ENCODE measurements around the gene KBTBD6.
"Not testable (repeated sequence)": the region's sequence is repeated elsewhere in the genome, so short reads cannot be mapped to it uniquely, and the experiment has no call there.

The KBTBD6 gene

GRCh38 chr13:41133951-41134350 is 1.3 kb upstream of the KBTBD6 start:
- no peak for DNase-seq

DNA sequence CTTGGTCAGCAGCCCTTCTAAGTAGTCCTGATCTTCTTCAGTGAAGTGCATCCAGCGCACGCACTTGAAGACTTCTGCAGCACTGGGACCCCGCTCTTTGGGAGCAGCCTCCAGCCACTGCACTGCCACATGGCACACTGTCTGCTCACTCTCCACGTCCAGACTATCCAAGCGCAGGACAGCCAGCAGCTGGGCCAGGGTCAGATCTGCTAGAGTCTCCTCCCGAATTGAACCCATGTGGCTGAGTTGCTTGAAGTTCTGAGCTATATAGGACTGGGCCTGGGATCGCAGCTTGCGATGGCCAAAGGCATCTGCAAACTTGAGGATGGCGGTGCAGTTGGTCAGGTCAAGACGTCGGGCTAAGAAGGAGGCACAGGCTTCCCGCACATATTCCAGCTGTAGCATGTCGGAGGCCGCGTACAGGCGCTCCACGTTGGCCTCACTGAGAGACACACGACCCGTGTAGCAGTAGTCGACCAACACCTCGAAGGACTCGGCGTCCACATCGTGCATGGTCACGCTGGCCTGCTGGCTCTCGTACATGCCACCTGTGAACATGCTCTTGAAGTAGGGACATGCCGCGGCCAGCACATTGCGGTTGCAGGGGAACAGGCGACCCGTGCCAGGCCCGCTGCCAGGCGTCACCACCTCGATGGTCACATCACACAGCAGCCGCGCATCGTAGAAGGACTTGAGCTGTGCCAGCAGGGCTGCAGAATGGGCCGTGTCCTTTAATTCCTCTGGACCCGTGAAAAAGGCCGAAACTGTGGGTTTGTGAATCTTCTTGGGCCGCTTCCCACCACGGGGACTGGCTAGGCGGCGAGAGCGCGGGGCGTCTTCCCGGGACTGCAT is 716 bp downstream of the KBTBD6 start:
- DNase-seq: not testable (repeated sequence)

GRCh38 chr13:41131189-41131588 is 1.4 kb downstream of the KBTBD6 start:
- not testable (repeated sequence) for DNase-seq

- DNase-seq: no peak
Measured at GRCh38 chr13:41130356-41130755, 2.2 kb downstream of the KBTBD6 start.

GRCh38 chr13:41127701-41128100 is 4.9 kb downstream of the KBTBD6 start:
- no peak for DNase-seq

GRCh38 chr13:41122838-41123237 is 9.8 kb downstream of the KBTBD6 start:
- no peak for DNase-seq

GRCh38 chr13:41117869-41118268 is 14.7 kb downstream of the KBTBD6 start:
- no peak for DNase-seq

GRCh38 chr13:41111454-41111853 is 21.1 kb downstream of the KBTBD6 start:
- DNase-seq: no peak

- no peak for DNase-seq
Measured at GRCh38 chr13:41107584-41108014, 25.0 kb downstream of the KBTBD6 start.

DNA sequence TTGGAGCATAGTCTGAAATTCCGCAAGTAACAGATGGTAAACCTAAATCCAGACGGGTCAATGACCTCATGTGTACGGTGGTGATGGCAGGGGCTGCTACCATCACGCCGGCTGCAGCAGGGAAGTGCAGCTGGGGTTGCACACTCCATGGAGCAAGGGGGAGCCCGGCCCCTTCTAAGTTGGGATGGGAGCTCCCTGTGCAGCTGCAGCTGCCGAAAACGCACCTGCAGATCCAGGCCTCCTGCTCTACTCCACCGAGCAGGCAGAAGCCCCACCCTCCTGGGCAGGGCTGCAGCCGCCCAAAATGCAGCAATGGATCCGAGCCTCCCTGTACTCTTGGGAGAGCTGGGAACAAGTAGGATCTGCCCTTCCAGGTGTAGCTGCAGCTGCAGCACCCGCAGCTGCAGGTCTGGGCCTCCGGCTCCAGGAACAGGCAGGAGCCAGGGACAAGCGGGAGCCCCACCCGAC is 25.5 kb downstream of the KBTBD6 start:
- no peak for DNase-seq

DNA sequence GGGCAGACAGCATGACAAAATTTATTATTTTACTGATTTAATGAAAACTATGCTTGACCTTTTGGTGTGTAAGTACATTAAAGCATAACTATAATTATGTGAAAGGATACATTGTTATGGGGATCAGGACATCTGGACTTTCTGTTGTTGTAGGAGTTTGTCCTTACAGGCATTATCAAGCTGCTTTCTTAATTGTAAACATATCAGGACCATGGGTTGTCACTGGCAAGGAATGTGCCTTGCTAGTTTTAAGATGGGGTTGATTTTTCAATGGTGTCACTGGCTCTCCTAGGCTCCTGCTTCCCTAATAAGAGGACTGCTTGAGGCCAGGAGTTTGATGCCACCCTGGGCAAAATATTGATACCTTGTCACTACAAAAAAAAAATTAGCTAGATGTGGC is 32.6 kb downstream of the KBTBD6 start:
- no peak for DNase-seq

GRCh38 chr13:41098761-41099160 is 33.8 kb downstream of the KBTBD6 start:
- DNase-seq: no peak

- DNase-seq: not testable (repeated sequence)
Measured at GRCh38 chr13:41095681-41096080, 36.9 kb downstream of the KBTBD6 start.

GRCh38 chr13:41085961-41086585 is 46.5 kb downstream of the KBTBD6 start:
- no peak for DNase-seq

DNA sequence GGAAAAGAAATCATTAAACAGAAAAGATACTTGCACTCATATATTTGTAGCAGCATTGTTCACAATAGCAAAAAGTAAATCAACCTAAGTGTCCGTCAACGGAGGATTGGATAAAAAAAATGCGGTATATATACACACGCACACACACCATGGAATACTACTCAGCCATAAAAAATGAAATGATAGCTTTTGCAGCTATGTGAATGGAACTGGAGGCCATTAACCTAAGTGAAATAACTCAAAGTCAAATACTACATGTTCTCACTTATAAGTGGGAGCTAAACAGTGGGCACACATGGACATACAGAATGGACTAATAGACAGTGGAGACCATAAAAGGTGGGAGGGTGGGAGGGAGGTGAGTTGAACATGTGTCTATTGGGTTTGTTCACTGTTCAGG is 52.9 kb downstream of the KBTBD6 start:
- DNase-seq: no peak

All from NCI-H446 treated with DMSO at 0.1 percent for 48 hours (cell line).